ENCODE measurements around the gene SHISA6. TPM values are rescaled to one million over a fixed set of nuclear protein-coding genes. Genes with fewer than 3 reads are reported as not detected.

Gene SHISA6
- total and polyA plus RNA-seq, 5 donors, result 0.03 to 0.08 (median 0.07) TPM; not detected in 2

DNA sequence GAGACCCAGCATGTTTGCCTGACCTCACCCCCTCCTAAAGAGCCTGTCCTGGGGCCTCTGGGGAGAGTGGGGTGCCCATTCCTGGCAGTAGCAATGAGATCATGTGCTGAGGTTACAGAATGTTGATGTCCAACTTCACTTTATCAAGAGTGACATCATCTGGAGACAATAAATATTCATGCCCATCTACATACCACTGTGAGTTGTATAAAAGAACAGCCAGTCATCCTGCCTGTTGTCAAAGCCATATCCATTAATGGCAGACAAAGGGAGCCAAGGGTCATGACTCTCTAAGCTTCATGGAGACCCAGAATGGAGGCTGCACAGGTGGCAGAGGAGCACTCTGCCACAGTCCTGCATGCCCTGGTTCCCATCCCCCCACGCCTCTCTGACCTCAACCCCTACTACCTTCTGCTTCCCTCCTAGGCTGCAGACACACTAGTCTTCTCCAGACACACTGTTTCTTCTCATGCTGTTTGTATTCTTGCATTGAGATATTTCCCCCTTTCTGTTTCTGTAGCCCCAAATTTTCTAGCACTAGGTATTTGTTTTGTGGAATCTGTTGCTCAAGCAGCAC lies 27.1 kb downstream of the SHISA6 start:
- H3K27ac ChIP-seq (ENCODE audit: low read length), result no peak overlapping the region
- ATAC-seq (no peak), DNase-seq (no peak)
- no peaks in the 10 kb centered on the region for H3K9me3 ChIP-seq (ENCODE audit: control insufficient read depth, low read length)
- intact Hi-C loops (cut with DNase I), result no loop called here
- no peak overlapping the region for H3K4me3 ChIP-seq (ENCODE audit: low read length)
- WGBS, result 72% methylated on average over 1 of the region's 1 CpG
- H3K27me3 ChIP-seq (ENCODE audit: control insufficient read depth, insufficient read depth), result no peaks in the 10 kb centered on the region
- no peaks in the 10 kb centered on the region for H3K4me1 ChIP-seq (ENCODE audit: control insufficient read depth, insufficient read depth, low read length)

DNA sequence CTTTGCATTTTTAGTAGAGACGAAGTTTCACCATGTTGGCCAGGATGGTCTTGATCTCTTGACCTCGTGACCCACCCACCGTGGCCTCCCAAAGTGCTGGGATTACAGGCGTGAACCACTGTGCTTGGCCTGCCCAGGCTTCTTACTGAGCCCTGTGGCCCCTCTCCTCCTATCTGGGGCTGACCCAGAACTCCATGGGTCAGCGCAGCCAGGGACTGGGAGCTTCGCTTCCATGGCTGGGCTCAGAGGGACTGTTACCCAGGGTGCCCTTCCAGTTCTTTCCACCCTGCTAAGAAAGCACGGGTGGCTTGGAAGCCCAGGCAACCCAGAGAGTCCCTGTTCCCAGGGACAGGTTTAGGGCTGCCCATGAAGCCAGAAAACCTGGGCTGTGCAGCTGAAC lies 28.2 kb downstream of the SHISA6 start:
- ATAC-seq (no peak), DNase-seq (no peak)
- no peak overlapping the region for H3K27ac ChIP-seq (ENCODE audit: low read length)
- no peaks in the 10 kb centered on the region for H3K27me3 ChIP-seq (ENCODE audit: control insufficient read depth, insufficient read depth)
- H3K4me3 ChIP-seq (ENCODE audit: low read length), result no peak overlapping the region
- H3K4me1 ChIP-seq (ENCODE audit: control insufficient read depth, insufficient read depth, low read length), result no peaks in the 10 kb centered on the region
- 85% methylated on average over 7 of the region's 7 CpGs for WGBS
- H3K9me3 ChIP-seq (ENCODE audit: control insufficient read depth, low read length), result no peaks in the 10 kb centered on the region
- intact Hi-C loops (cut with DNase I), result no loop called here

DNA sequence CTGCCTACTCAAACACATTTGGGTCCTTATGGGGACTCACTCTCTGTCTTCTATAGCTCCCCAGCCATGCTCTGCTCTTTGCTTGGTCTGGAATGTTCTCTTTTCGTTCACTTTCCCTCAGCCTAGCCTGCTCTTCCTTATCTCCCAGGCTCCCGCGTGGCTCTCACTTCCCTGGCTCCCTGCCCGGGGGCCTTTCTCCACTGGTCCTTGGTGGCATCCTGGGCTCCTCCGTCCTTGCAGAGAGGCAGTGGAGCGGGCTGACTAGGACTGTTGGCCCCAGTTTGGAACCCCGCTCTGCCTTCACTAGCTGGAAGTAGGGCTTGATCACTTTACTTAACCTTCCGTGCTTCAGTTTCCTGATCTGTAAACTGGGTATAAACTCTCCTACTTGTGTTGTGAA lies 31.2 kb downstream of the SHISA6 start:
- H3K4me3 ChIP-seq (ENCODE audit: low read length), result no peak overlapping the region
- no peaks in the 10 kb centered on the region for H3K27me3 ChIP-seq (ENCODE audit: control insufficient read depth, insufficient read depth)
- DNase-seq (no peak), ATAC-seq (no peak)
- intact Hi-C loops (cut with DNase I), result no loop called here
- H3K4me1 ChIP-seq (ENCODE audit: control insufficient read depth, insufficient read depth, low read length), result no peaks in the 10 kb centered on the region
- no peaks in the 10 kb centered on the region for H3K9me3 ChIP-seq (ENCODE audit: control insufficient read depth, low read length)
- H3K27ac ChIP-seq (ENCODE audit: low read length), result no peak overlapping the region
- 60% methylated on average over 8 of the region's 8 CpGs for WGBS

DNA sequence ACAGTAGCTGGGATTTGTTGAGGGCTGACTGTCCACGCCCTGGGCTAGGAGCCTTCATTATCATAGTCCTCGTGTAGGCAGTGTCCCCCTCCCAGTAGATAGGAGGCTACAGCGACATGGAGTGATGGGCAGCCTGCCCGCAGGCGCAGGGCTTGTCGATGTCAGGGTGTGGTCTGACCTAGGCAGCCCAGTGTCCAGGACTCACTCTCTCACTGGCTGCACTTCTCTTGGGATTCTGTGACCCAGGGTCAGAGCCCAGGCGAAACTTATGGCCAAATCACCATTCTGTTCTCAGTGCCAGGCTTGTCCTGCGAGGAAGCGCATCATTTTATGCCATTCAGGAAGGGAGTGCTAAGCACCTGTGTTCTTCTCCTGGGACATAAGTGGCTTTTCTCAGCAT lies 32.6 kb downstream of the SHISA6 start:
- H3K4me1 ChIP-seq (ENCODE audit: control insufficient read depth, insufficient read depth, low read length), result no peaks in the 10 kb centered on the region
- ATAC-seq, result no peak
- no peak for DNase-seq
- intact Hi-C loops (cut with DNase I), result no loop called here
- H3K27ac ChIP-seq (ENCODE audit: low read length), result no peak overlapping the region
- no peaks in the 10 kb centered on the region for H3K9me3 ChIP-seq (ENCODE audit: control insufficient read depth, low read length)
- H3K4me3 ChIP-seq (ENCODE audit: low read length), result no peak overlapping the region
- 80% methylated on average over 9 of the region's 9 CpGs for WGBS
- H3K27me3 ChIP-seq (ENCODE audit: control insufficient read depth, insufficient read depth), result no peaks in the 10 kb centered on the region

DNA sequence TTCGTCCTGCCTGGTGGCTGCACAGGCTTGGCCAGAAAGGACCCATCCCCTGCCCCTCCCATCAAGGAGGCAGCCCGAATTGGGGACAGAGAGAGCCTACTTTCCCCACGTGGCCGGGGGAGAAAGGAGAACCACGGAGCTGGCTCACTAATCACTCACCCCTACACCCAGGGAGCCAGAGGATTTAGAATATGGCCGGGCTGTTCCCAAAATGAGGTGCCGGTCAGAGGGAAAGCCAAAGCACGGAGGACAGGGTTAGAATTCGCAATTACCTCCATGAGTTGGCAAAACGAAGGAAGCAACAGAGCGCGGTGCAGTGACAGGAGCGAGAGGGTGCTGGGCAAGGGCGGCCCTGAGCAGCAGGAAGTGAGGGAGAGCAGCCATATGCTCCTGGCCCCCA lies 33.1 kb downstream of the SHISA6 start:
- no peak overlapping the region for H3K4me3 ChIP-seq (ENCODE audit: low read length)
- no peaks in the 10 kb centered on the region for H3K4me1 ChIP-seq (ENCODE audit: control insufficient read depth, insufficient read depth, low read length)
- H3K27me3 ChIP-seq (ENCODE audit: control insufficient read depth, insufficient read depth), result no peaks in the 10 kb centered on the region
- 85% methylated on average over 14 of the region's 14 CpGs for WGBS
- ATAC-seq (no peak), DNase-seq (no peak)
- no peak overlapping the region for H3K27ac ChIP-seq (ENCODE audit: low read length)
- no peaks in the 10 kb centered on the region for H3K9me3 ChIP-seq (ENCODE audit: control insufficient read depth, low read length)
- intact Hi-C loops (cut with DNase I), result no loop called here

DNA sequence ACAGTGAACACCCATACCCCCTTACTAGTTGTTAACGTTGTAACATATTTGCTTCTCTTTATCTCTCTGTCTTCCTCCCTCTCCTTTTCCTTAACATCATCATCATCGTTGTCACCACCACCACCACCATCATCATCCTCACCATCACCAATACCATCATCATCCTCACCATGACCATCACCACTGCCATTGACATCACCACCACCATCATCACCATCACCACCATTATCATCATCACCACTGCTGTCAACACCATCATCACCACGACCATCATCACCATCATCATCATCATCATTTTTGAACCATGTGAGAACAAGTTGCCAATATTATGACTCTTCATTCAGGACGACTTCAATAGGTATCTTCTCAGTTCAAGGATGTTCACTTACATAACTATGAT lies 35.5 kb downstream of the SHISA6 start:
- Histone ChIP-seq H3K9me3 (ENCODE audit: control insufficient read depth, low read length) (no peaks in the 10 kb centered on the region), H3K4me1 (ENCODE audit: control insufficient read depth, insufficient read depth, low read length) (no peaks in the 10 kb centered on the region), H3K4me3 (ENCODE audit: low read length) (no peak overlapping the region), H3K27me3 (ENCODE audit: control insufficient read depth, insufficient read depth) (no peaks in the 10 kb centered on the region), H3K27ac (ENCODE audit: low read length) (no peak overlapping the region)
- intact Hi-C loops (cut with DNase I), result no loop called here
- no peak for DNase-seq
- no peak for ATAC-seq
- WGBS, result 85% methylated on average over 4 of the region's 4 CpGs

DNA sequence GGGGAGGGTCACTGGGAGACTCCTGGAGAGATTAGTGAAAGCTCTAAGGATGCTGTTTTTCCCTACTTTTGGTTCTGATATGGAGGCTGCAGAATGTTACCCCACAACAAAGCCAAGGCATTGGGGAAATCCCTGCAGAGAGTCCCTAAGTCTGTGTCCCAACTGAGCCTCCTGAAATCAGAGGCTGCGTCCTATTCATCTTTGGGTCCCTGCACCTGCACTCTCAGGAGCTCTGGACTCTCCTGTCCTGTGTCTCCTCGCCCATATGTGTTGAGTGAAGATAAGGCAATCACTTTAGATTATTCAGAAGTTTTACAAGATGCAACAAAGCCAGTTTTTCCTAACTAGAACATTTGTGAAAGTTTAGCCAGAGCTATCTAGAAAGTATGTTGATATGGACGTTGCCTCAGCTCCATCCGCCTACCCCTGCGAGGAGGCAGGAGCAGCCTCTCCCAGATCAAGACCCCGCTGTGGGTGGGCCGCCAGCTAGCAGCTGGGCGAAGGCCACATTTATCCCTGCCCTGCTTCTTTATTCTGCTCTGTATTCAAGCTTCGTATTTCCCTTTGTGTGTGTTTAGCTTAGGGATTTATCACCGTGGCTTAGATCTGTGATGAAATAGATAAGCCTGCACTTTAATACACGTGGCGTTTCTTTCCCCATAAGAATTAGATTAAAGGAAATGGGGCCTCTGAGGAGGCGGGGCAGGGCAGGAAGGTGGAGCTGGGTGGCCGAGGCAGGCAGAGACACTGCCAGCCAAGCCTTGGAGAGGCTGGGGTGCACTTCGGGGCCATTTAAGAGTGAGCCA lies 37.4 kb downstream of the SHISA6 start:
- no peak overlapping the region for H3K4me3 ChIP-seq (ENCODE audit: low read length)
- DNase-seq (no peak), ATAC-seq (no peak)
- WGBS, result 40% methylated on average over 15 of the region's 15 CpGs
- intact Hi-C loops (cut with DNase I), result no loop called here
- no peaks in the 10 kb centered on the region for H3K4me1 ChIP-seq (ENCODE audit: control insufficient read depth, insufficient read depth, low read length)
- H3K9me3 ChIP-seq (ENCODE audit: control insufficient read depth, low read length), result no peaks in the 10 kb centered on the region
- no peak overlapping the region for H3K27ac ChIP-seq (ENCODE audit: low read length)
- no peaks in the 10 kb centered on the region for H3K27me3 ChIP-seq (ENCODE audit: control insufficient read depth, insufficient read depth)

DNA sequence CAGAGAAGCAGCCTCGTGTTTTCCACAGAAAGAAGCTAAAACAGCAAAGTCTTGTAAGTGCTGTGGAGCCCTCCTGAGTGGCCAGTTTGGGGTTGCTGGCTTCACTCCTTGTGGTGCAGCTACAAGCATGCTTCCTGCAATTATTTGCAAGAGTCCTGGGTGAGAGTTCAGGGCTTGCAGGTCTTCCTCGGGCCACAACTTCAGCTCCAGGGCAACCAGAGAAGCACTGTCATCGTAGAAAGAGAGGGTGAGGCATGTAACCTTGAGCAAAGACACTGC lies 37.9 kb downstream of the SHISA6 start:
- intact Hi-C loops (cut with DNase I), result no loop called here
- H3K27ac ChIP-seq (ENCODE audit: low read length), result no peak overlapping the region
- H3K9me3 ChIP-seq (ENCODE audit: control insufficient read depth, low read length), result no peaks in the 10 kb centered on the region
- no peak for DNase-seq
- H3K27me3 ChIP-seq (ENCODE audit: control insufficient read depth, insufficient read depth), result no peaks in the 10 kb centered on the region
- H3K4me1 ChIP-seq (ENCODE audit: control insufficient read depth, insufficient read depth, low read length), result no peaks in the 10 kb centered on the region
- no peak overlapping the region for H3K4me3 ChIP-seq (ENCODE audit: low read length)
- no peak for ATAC-seq
- 59% methylated on average over 3 of the region's 3 CpGs for WGBS

DNA sequence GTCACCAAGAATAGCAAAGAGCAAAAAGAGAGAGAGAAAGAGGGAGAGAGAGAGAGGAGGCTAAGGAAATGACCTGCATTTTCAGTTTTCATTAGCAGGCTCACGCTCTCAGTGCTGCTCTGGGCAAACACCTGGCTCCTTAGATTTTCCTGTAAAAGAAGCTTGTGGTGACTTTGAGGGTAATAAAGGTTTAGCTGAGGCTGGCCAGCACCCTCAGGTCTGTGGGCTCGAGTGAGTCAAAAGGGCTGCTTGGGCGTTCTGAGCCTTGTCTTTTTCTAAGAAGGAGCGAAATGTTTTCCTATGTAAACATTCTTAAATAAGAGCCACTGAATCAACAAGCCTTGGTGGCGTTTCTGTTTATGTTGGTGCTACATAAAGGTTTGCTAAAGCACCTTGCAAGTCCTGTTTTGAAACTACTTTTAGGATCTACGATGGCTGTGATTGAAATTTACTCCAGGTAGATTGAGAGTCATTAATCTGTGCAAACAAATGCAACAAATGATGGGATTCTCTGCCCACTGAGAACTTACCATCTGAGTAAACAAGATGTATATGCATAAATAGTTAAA lies 38.8 kb downstream of the SHISA6 start:
- no peaks in the 10 kb centered on the region for H3K9me3 ChIP-seq (ENCODE audit: control insufficient read depth, low read length)
- no peak for DNase-seq
- H3K4me1 ChIP-seq (ENCODE audit: control insufficient read depth, insufficient read depth, low read length), result no peaks in the 10 kb centered on the region
- no peak overlapping the region for H3K4me3 ChIP-seq (ENCODE audit: low read length)
- intact Hi-C loops (cut with DNase I), result no loop called here
- no peaks in the 10 kb centered on the region for H3K27me3 ChIP-seq (ENCODE audit: control insufficient read depth, insufficient read depth)
- WGBS, result 69% methylated on average over 6 of the region's 6 CpGs
- no peak for ATAC-seq
- H3K27ac ChIP-seq (ENCODE audit: low read length), result no peak overlapping the region

DNA sequence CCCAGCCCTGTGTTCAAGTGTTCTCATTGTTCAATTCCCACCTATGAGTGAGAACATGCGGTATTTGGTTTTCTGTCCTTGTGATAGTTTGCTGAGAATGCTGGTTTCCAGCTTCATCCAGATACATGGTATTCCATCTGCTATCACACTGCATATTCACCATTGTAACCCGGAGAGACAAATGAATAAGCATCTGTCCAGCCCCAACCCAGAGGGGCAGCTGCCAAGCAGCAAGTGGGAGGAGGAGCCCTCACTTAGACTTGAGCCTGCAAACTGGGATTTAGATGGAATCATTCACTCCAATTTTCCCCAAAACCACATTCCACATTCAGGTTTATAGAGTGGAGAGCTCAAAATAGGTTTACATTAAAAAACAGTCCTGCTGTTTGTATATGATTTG lies 41.6 kb downstream of the SHISA6 start:
- Histone ChIP-seq H3K27ac (ENCODE audit: low read length) (no peak overlapping the region), H3K9me3 (ENCODE audit: control insufficient read depth, low read length) (no peaks in the 10 kb centered on the region), H3K27me3 (ENCODE audit: control insufficient read depth, insufficient read depth) (no peaks in the 10 kb centered on the region), H3K4me3 (ENCODE audit: low read length) (no peak overlapping the region), H3K4me1 (ENCODE audit: control insufficient read depth, insufficient read depth, low read length) (no peaks in the 10 kb centered on the region)
- DNase-seq, result no peak
- ATAC-seq, result no peak
- WGBS, result 87% methylated on average over 2 of the region's 2 CpGs
- intact Hi-C loops (cut with DNase I), result no loop called here

DNA sequence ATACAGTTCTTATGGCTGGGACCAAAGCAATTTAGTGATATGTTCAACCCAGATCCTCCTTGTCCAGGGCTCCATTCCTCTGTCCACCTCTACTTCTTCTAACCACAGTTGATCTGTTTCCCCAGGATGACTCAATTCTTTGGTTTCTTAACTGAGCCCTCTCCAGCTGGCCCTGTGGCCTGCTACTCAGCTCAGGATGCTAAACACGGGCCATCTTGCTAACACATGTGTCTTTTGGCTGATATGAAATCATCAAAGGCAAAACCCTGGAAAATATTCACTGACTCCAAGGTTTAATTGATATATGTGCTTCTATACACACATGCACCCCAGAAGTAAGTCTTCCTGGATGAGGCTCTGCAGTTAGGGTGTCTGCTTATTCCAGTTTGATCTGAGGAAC lies 43.8 kb downstream of the SHISA6 start:
- intact Hi-C loops (cut with DNase I), result no loop called here
- 48% methylated on average over 1 of the region's 1 CpG for WGBS
- Histone ChIP-seq H3K27ac (ENCODE audit: low read length) (no peak overlapping the region), H3K4me1 (ENCODE audit: control insufficient read depth, insufficient read depth, low read length) (no peaks in the 10 kb centered on the region), H3K4me3 (ENCODE audit: low read length) (no peak overlapping the region), H3K27me3 (ENCODE audit: control insufficient read depth, insufficient read depth) (no peaks in the 10 kb centered on the region), H3K9me3 (ENCODE audit: control insufficient read depth, low read length) (no peaks in the 10 kb centered on the region)
- DNase-seq, result no peak
- ATAC-seq, result no peak

Data from right cardiac atrium (tissue), 5 donors.